Activated CD4-positive, alpha-beta T cell treated with anti-CD3 and anti-CD28 coated beads, Interleukin-2, amount 10 ng/mL, durations not matched to agents 24 days and 14 days (primary cell): ENCODE results near the gene PAK5. TPM values are rescaled to one million over a fixed set of nuclear protein-coding genes. Genes with fewer than 3 reads are reported as not detected.

ENCODE experiments used
- DNase-seq: peaks from one replicate; pipeline ENCODE4 v3.0.0; 2022
- H3K27ac Mint-ChIP-seq: one replicate; pipeline ENCODE4 v1.8.0; 2022; ENCODE audit warnings: mild to moderate bottlenecking, mixed read lengths
- H3K27me3 Mint-ChIP-seq: one replicate; pipeline ENCODE4 v1.8.0; 2022; ENCODE audit warnings: mixed read lengths
- H3K36me3 Mint-ChIP-seq: one replicate; pipeline ENCODE4 v1.8.0; 2022; ENCODE audit warnings: low read depth, mild to moderate bottlenecking, mixed read lengths
- H3K4me1 Mint-ChIP-seq: one replicate; pipeline ENCODE4 v1.8.0; 2021; ENCODE audit warnings: mixed read lengths
- H3K4me3 Mint-ChIP-seq: one replicate; pipeline ENCODE4 v1.8.0; 2022; ENCODE audit warnings: mild to moderate bottlenecking, moderate library complexity, mixed read lengths
- H3K9me3 Mint-ChIP-seq: one replicate; pipeline ENCODE4 v1.8.0; 2021; ENCODE audit warnings: mixed read lengths
- intact Hi-C: fragments of 100-400 bp; cut with micrococcal nuclease; formaldehyde crosslinking; loops from one replicate; pipeline ENCODE4 v1.15.1; 2023
- total RNA-seq: library from RNA; stranded (reverse); gene quantifications from 2 replicates; pipeline ENCODE4 v1.2.3, GENCODE V29; 2022

The PAK5 gene
- total RNA-seq, 1 donor from 2014 or later: not detected

DNA sequence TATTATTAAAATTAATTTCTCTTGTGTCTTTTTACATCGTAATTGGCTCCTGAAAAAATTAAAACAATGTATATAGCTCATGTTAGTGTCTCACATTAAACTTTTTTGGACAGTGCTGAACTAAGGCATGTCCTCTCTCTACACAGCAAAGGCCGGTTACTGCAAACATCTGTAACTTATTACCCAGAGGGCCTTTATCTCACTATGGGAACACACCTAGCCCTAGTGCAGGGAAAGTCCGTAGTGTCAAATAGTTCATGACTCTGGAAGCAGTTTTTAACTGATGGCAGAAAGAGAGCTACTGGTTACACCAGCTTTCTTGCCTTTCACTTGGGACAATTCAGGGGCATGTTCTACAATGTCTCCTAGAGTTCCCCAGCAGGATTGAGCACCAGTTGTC is 82.2 kb downstream of the PAK5 start:
- H3K27ac Mint-ChIP-seq: no peak overlapping the region
- H3K4me3 Mint-ChIP-seq: no peak overlapping the region
- DNase-seq: no peak
- intact Hi-C loops: no loop called here
- no peaks in the 10 kb centered on the region for H3K4me1 Mint-ChIP-seq
- H3K27me3 Mint-ChIP-seq: no peaks in the 10 kb centered on the region
- no peaks in the 10 kb centered on the region for H3K36me3 Mint-ChIP-seq
- no peaks in the 10 kb centered on the region for H3K9me3 Mint-ChIP-seq

DNA sequence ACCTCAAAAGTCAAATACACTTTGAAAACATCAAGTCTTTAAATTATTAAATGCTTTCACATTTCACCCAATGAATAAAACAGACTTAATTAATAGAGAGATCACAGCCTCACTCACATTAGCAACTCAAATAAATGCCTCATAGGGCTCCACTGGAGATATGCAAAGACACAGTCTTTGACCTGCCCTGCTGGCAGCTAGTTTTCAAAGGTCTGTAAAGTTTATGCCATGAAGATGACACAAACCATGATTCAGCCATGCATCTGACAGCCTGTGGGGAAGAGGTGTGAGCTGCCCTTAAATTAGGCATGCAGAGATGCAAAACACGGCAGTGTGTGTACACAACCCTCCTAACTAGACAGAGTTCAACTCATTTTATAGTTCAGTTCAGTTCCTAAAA is 83.6 kb downstream of the PAK5 start:
- H3K36me3 Mint-ChIP-seq: no peaks in the 10 kb centered on the region
- H3K27ac Mint-ChIP-seq: no peak overlapping the region
- intact Hi-C loops: no loop called here
- H3K4me3 Mint-ChIP-seq: no peak overlapping the region
- no peak for DNase-seq
- H3K27me3 Mint-ChIP-seq: no peaks in the 10 kb centered on the region
- no peaks in the 10 kb centered on the region for H3K9me3 Mint-ChIP-seq
- H3K4me1 Mint-ChIP-seq: no peaks in the 10 kb centered on the region

DNA sequence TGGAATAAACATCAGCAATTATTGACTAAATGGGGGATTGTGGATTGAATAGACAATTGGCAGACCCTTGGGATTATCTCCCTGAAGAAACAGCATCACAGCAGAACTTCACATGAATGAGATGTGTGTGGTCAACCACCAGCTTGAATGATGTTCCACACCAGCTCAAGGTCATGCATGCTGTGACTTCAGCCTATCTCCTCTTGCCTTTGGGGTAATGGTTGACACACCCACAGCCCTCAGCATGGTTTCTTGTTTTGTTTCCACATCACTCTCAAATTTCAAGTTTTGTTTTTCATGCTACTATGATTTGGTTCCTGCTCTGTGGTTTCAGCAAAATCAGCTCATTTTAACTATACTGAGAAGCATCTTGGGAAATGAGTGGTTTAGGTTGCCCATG is 94.3 kb downstream of the PAK5 start:
- no peak overlapping the region for H3K4me3 Mint-ChIP-seq
- intact Hi-C loops: no loop called here
- H3K27me3 Mint-ChIP-seq: no peaks in the 10 kb centered on the region
- no peaks in the 10 kb centered on the region for H3K36me3 Mint-ChIP-seq
- no peak overlapping the region for H3K27ac Mint-ChIP-seq
- no peaks in the 10 kb centered on the region for H3K4me1 Mint-ChIP-seq
- H3K9me3 Mint-ChIP-seq: peaks cover 7% of the 10 kb centered on the region
- no peak for DNase-seq

- no peaks in the 10 kb centered on the region for H3K36me3 Mint-ChIP-seq
- intact Hi-C loops: no loop called here
- H3K27me3 Mint-ChIP-seq: no peaks in the 10 kb centered on the region
- no peak overlapping the region for H3K4me3 Mint-ChIP-seq
- H3K9me3 Mint-ChIP-seq: peaks cover 7% of the 10 kb centered on the region
- DNase-seq: no peak
- no peaks in the 10 kb centered on the region for H3K4me1 Mint-ChIP-seq
- H3K27ac Mint-ChIP-seq: no peak overlapping the region
These were observed 95.0 kb downstream of the PAK5 start for GRCh38 chr20:9743871-9744270.

- Mint-ChIP-seq H3K4me3 (no peak overlapping the region), H3K27me3 (no peaks in the 10 kb centered on the region), H3K4me1 (no peaks in the 10 kb centered on the region), H3K36me3 (no peaks in the 10 kb centered on the region), H3K27ac (no peak overlapping the region), H3K9me3 (peaks cover 7% of the 10 kb centered on the region)
- DNase-seq: no peak
- intact Hi-C loops: no loop called here
These were observed 96.1 kb downstream of the PAK5 start for GRCh38 chr20:9742821-9743220.

DNA sequence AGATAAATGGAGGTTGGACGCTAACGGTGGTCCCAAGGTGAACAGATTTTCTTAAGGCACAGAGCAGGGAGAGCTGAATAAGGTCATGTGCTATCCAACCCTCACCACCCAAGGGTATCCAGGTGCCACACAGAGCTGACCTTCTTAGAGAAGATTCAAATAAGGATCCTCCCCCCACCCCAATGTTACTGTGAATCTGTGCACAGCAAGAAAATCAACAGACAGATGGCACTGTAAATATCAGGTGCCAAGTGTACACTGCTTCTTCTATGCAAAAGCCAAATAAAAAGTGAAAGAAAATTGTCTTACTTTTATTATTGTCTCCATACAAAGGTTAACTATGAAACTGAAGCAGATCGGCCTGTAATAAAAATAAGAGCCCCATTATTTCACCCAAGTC is 96.9 kb downstream of the PAK5 start:
- no peak for DNase-seq
- Mint-ChIP-seq H3K9me3 (peaks cover 7% of the 10 kb centered on the region), H3K27me3 (no peaks in the 10 kb centered on the region), H3K27ac (no peak overlapping the region), H3K4me1 (no peaks in the 10 kb centered on the region), H3K36me3 (no peaks in the 10 kb centered on the region), H3K4me3 (no peak overlapping the region)
- intact Hi-C loops: no loop called here

DNA sequence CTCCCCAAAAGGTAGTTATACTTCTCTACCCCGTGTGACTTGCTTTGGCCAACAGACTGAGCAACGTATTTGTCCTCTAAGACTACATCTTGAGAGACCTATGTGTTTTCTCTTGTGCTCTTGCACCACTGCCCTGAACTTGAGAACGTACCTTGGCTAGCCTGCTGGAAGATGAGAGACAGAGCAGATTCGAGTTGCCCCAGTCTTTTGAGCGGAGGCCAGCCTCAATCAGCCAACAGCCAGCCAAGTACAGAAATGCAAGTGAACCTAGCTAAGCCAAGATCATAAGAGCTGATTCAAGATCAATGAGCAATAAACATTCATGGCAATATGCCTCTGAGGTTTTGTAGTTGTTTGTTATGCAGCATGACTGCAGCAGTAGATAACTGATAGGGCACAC is 98.4 kb downstream of the PAK5 start:
- intact Hi-C loops: no loop called here
- no peak overlapping the region for H3K4me3 Mint-ChIP-seq
- H3K9me3 Mint-ChIP-seq: peaks cover 3% of the 10 kb centered on the region
- no peak for DNase-seq
- no peaks in the 10 kb centered on the region for H3K36me3 Mint-ChIP-seq
- H3K27ac Mint-ChIP-seq: no peak overlapping the region
- H3K4me1 Mint-ChIP-seq: no peaks in the 10 kb centered on the region
- H3K27me3 Mint-ChIP-seq: no peaks in the 10 kb centered on the region

- no peaks in the 10 kb centered on the region for H3K27me3 Mint-ChIP-seq
- DNase-seq: no peak
- no peak overlapping the region for H3K4me3 Mint-ChIP-seq
- H3K27ac Mint-ChIP-seq: no peak overlapping the region
- H3K9me3 Mint-ChIP-seq: peaks cover 3% of the 10 kb centered on the region
- H3K4me1 Mint-ChIP-seq: no peaks in the 10 kb centered on the region
- no peaks in the 10 kb centered on the region for H3K36me3 Mint-ChIP-seq
- intact Hi-C loops: no loop called here
These were observed 98.9 kb downstream of the PAK5 start for GRCh38 chr20:9739991-9740390.

GRCh38 chr20:9736373-9736772 is 102.5 kb downstream of the PAK5 start:
- Mint-ChIP-seq H3K4me3 (no peak overlapping the region), H3K36me3 (no peaks in the 10 kb centered on the region), H3K9me3 (peaks cover 3% of the 10 kb centered on the region), H3K27ac (no peak overlapping the region), H3K27me3 (no peaks in the 10 kb centered on the region), H3K4me1 (no peaks in the 10 kb centered on the region)
- DNase-seq: no peak
- intact Hi-C loops: no loop called here

GRCh38 chr20:9723501-9724202 is 115.2 kb downstream of the PAK5 start:
- no peaks in the 10 kb centered on the region for H3K36me3 Mint-ChIP-seq
- no peak overlapping the region for H3K4me3 Mint-ChIP-seq
- no peaks in the 10 kb centered on the region for H3K4me1 Mint-ChIP-seq
- H3K27ac Mint-ChIP-seq: no peak overlapping the region
- H3K9me3 Mint-ChIP-seq: no peaks in the 10 kb centered on the region
- intact Hi-C loops: no loop called here
- no peak for DNase-seq
- no peaks in the 10 kb centered on the region for H3K27me3 Mint-ChIP-seq

GRCh38 chr20:9711872-9712271 is 127.0 kb downstream of the PAK5 start:
- intact Hi-C loops: no loop called here
- no peaks in the 10 kb centered on the region for H3K4me1 Mint-ChIP-seq
- no peak for DNase-seq
- no peaks in the 10 kb centered on the region for H3K36me3 Mint-ChIP-seq
- no peaks in the 10 kb centered on the region for H3K27me3 Mint-ChIP-seq
- H3K4me3 Mint-ChIP-seq: no peak overlapping the region
- H3K27ac Mint-ChIP-seq: no peak overlapping the region
- H3K9me3 Mint-ChIP-seq: no peaks in the 10 kb centered on the region

DNA sequence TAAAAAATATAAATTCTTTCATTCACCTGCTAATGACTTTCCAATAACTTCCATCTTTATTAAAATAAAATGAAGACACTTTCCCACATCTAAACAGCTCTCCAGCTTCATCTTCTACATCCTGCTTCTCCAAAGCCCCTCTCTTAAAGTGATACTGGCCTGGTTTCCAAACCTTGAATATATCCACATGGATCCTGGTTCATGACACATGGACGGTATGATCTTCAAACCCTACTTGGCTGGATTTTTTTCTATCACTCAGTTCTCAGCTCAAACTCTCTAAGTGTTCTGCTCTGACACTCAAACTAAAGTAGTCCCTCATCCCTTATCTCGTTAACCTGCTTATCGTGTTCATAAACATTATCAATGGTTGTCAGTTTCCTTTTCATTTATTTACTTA is 128.2 kb downstream of the PAK5 start:
- Mint-ChIP-seq H3K36me3 (no peaks in the 10 kb centered on the region), H3K9me3 (no peaks in the 10 kb centered on the region), H3K27me3 (no peaks in the 10 kb centered on the region), H3K4me3 (no peak overlapping the region), H3K27ac (no peak overlapping the region), H3K4me1 (no peaks in the 10 kb centered on the region)
- intact Hi-C loops: no loop called here
- no peak for DNase-seq

GRCh38 chr20:9705722-9706476 is 133.0 kb downstream of the PAK5 start:
- Mint-ChIP-seq H3K4me1 (no peaks in the 10 kb centered on the region), H3K36me3 (no peaks in the 10 kb centered on the region), H3K4me3 (no peak overlapping the region), H3K9me3 (no peaks in the 10 kb centered on the region), H3K27me3 (no peaks in the 10 kb centered on the region), H3K27ac (no peak overlapping the region)
- no peak for DNase-seq
- intact Hi-C loops: no loop called here

GRCh38 chr20:9699181-9699580 is 139.7 kb downstream of the PAK5 start:
- Mint-ChIP-seq H3K4me1 (no peaks in the 10 kb centered on the region), H3K36me3 (no peaks in the 10 kb centered on the region), H3K4me3 (no peak overlapping the region), H3K27ac (no peak overlapping the region), H3K27me3 (no peaks in the 10 kb centered on the region), H3K9me3 (no peaks in the 10 kb centered on the region)
- no peak for DNase-seq
- intact Hi-C loops: no loop called here

DNA sequence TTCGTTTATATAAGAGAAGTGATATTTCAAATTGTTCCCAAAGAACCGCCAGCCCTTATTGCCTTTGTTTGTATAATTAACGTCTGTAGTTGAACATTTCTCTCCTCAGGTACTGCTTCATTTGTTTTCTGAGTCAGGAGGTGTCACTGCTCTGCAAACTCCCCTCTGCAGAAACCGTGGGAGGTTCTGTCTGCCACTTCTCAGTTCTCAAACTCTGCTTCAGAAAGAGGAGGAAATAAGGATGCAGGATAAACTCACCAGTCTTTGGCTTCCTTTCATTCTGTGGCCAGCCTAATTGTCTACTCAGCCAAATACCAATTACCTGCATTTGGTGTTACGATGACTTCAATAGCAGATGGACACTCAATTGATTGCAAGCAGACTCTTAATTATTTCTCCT is 149.8 kb downstream of the PAK5 start:
- intact Hi-C loops: no loop called here
- no peak overlapping the region for H3K4me3 Mint-ChIP-seq
- H3K9me3 Mint-ChIP-seq: no peaks in the 10 kb centered on the region
- no peaks in the 10 kb centered on the region for H3K27me3 Mint-ChIP-seq
- H3K27ac Mint-ChIP-seq: no peak overlapping the region
- no peaks in the 10 kb centered on the region for H3K4me1 Mint-ChIP-seq
- no peak for DNase-seq
- no peaks in the 10 kb centered on the region for H3K36me3 Mint-ChIP-seq
